GM19043 (cell line): ENCODE measurements around the gene CDC42EP1.

Experiments used
- ATAC-seq: cut with Tn5 transposase; IDR thresholded peaks from one replicate; pipeline ENCODE4 v1.9.1; 2021; ENCODE audit warnings: low read depth; ENCODE audit not compliant: unreplicated experiment

The CDC42EP1 gene

GRCh38 chr22:37557321-37558001 is 2.8 kb upstream of the CDC42EP1 start:
- no peak for ATAC-seq

DNA sequence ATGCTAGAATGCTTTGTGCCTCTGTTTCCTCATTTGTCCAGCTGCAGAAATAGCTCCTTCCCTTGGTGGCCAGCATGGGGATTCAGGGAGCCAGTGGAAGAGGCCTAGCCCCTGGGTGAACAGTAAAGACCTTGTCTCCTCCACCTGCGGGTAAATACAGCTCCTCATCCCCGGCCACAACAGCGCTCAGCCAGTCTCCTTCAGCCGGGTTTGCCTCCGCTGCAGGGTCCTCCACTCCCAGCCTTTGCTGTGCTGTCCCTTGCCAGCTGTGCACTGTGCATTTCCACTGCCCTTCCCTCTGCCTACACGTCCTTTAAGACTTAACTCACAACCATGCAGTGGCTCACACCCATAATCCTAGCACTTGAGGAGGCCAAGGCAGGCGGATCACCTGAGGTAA is 1.5 kb upstream of the CDC42EP1 start:
- no peak for ATAC-seq

- no peak for ATAC-seq
Measured at GRCh38 chr22:37559521-37559900, 769 bp upstream of the CDC42EP1 start.

DNA sequence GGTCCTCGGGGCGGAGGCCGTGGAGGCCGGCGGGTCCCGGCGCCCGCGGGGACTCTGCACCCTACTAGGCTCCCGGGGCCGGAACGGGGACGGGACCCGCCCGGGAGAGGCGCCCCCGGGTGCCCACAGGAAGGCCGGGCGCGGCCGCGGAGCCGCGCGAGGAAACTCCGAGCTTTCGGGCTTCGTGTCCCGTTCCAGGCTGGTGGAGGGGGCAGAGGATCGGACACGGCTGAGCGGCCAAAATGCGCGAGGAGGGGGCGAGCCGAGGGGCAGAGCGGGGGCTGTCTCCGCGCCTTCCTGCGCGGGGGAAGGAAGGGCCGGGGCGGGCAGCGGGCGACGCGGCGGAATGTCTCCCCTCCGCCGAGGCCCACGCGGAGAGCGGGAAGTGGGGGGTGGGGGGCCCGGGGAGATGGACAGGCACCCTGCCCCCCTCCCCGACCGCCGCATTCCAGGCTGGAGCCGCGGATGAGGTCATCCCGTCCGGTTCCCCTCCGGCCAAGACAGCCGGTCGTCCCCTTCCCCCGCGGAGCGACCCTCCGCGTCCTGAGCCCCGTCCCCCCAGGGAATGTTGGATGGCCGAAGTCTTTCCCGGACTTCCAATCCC is 430 bp downstream of the CDC42EP1 start:
- no peak for ATAC-seq

GRCh38 chr22:37561212-37562048 is 1.1 kb downstream of the CDC42EP1 start:
- ATAC-seq, result no peak

GRCh38 chr22:37562049-37562875 is 2.0 kb downstream of the CDC42EP1 start:
- no peak for ATAC-seq

DNA sequence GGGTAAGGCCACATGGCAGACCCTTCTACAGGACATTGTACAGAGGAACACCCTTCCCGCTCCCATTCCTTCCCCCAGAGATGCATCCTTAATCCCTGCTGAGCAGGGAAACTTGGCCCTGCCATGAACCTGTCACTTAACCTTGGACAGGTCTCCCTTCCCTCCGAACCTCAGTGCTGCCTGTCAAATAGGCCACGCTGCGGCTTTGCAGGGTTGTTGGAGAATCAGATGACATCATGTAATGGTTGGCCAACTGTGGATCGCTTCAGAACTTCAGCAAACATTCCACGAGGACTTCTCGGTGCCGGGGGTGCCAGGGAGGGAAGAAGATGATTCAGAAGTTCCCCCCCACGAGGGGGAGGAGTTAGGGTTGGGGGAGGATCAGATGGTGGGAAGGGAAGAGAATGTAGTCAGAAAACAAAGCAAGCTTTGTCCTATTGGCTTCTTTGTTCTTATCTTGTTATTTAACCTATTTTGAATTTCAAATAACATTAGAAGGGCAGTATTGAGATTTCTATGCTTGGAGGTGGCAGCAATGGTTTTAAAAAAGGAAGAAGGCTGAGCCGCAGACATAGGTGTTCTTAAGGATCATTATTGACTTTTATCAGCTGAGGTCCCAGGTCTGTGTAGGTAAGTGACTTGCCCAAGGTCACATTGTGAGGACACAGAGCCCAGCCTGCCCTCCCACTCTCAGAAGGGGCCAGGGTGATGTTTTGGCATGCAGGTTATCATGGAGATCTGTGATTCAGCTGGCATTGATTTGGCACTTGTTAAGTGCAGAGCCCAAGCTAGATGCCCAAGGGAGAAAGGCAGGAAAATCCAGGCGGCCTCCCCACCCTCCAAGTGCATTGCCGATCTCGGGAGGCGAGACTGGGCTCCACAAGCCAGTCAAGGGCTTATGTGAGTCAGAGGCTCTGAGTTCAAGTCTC is 3.1 kb downstream of the CDC42EP1 start:
- ATAC-seq, result no peak

DNA sequence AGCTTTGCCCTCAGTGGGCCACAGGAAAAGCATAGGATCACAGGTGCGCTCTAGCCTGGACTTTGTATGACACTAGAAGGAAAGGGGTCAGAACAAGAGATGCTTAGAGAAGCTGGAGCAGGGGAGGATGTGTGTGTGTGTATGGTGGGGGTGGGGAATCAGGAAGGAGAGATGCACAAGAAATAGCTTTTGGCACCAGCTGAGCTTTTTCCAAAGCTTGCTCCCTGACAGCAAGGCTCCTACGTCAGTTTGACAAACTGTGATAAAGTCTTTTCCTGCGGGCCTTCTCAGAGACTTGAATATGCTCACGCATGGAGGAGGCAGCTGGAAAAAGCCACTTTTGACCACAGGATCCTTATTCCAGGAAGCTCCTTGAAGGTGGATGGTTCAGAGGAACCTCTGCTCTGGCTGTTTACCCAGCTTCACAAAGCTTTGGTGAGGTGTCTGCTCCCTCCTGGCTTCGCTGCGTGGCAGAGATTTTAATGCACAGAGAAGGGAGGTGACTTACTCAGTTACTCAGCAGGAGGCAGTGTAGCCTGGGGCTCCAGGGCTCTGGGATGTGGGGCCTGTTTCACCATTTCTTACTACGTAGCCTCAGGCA is 3.9 kb downstream of the CDC42EP1 start:
- no peak for ATAC-seq

DNA sequence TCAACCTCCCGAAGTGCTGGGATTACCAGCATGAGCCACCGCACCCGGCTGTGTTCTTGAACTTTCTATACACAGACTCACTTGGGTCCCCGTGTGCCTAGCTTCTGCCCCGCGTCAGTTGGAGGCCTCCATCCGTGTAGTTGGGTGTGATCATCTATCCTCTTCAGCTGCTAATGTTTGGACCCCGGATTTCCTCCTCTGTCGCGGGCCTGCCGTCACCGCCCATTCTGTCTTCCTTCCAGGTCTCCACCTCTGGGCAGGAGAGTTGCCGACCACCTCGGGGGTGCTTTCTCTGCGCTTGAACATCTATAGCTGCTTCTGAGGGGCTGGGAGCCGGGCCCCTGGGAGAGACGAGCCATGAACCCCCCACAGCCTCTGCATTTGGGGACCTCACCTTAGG is 5.5 kb downstream of the CDC42EP1 start:
- ATAC-seq, result no peak

- no peak for ATAC-seq
Measured at GRCh38 chr22:37566329-37566837, 6.1 kb downstream of the CDC42EP1 start.

DNA sequence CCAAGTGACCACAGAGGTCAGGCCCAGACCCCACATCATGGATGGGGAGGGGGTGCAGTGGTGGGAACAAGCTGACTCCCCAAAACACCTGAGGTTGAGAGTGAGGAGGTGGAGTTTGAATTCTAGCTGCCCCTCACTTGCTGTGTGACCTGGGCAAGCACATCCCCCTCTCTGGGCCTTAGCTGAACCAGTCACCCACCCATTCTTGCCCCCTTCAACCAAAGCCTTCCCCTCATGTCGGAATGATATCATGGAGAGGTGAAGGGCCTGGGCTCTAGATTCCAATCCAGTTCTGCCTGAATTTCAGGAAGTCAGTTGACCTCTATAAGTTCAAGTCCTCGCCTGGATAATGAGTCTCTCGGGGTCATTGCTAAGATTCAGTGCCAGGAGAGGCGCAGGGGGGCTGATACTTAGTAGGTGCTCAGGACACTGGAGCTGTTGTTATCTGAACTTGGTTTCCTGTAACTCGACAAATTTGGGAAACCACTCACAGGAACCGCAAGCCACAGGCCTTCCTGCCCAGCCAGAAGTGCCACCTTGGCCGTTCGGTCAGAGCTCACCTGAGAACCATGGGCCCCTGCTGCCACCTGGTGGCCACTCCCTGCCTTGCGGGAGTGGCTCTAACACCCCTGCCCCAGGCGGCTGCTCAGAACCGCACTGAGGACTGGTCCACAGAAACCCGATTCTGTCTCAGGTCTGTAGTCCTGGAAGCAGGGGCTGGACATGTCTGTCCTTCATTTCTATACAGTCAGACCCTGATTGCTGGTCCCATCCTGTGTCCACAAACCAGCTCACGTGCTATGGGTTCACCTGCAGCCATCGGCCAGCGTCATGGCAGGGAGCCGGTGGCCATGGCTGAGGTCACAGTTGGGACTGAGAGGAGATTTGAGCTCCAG is 6.9 kb downstream of the CDC42EP1 start:
- no peak for ATAC-seq

- no peak for ATAC-seq
Measured at GRCh38 chr22:37568012-37568411, 7.7 kb downstream of the CDC42EP1 start.

DNA sequence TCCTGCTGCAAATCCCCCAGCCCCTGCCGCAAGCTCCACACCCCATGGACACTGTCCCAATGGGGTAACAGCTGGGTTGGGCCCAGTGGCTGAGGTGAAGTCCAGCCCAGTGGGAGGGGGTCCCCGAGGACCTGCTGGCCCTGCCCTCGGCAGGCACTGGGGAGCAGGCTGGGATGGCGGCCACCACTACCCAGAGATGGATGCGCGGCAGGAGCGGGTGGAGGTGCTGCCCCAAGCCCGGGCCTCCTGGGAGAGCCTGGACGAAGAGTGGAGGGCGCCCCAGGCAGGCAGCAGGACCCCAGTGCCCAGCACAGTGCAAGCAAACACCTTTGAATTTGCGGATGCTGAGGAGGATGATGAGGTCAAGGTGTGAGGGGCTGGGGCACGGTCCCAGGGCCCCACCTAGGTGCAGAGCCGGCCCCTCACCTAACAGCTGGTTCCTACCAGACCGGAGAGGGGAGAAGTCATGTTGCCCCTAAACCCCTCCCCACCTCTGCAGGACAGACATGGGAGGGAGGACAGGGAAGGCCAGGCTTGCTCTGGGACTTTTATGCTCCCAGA is 8.2 kb downstream of the CDC42EP1 start:
- no peak for ATAC-seq

GRCh38 chr22:37569009-37569920 is 9.0 kb downstream of the CDC42EP1 start:
- ATAC-seq, result no peak

- no peak for ATAC-seq
Measured at GRCh38 chr22:37569921-37570660, 9.8 kb downstream of the CDC42EP1 start.

- ATAC-seq, result no peak
Measured at GRCh38 chr22:37570661-37570976, 10.3 kb downstream of the CDC42EP1 start.
